Pulmonary artery endothelial cell (primary cell): Measurements from ENCODE around the gene APBA3. TPM values are rescaled to one million over a fixed set of nuclear protein-coding genes. Genes with fewer than 3 reads are reported as not detected.
"Not testable (repeated sequence)": the region's sequence is repeated elsewhere in the genome, so short reads cannot be mapped to it uniquely, and the experiment has no call there.

Experiments used
- DNase-seq: peaks from one replicate; pipeline ENCODE4 v3.0.0-alpha.2; 2011; ENCODE audit warnings: low read depth, low spot score
- total RNA-seq: library from RNA; depleted of rRNA; stranded (reverse); fragments of >200 nt; gene quantifications from 2 replicates; pipeline ENCODE4 v1.2.3, GENCODE V29; 2014

Gene APBA3
- total RNA-seq, 1 donor from 2014 or later: 17.5 TPM

DNA sequence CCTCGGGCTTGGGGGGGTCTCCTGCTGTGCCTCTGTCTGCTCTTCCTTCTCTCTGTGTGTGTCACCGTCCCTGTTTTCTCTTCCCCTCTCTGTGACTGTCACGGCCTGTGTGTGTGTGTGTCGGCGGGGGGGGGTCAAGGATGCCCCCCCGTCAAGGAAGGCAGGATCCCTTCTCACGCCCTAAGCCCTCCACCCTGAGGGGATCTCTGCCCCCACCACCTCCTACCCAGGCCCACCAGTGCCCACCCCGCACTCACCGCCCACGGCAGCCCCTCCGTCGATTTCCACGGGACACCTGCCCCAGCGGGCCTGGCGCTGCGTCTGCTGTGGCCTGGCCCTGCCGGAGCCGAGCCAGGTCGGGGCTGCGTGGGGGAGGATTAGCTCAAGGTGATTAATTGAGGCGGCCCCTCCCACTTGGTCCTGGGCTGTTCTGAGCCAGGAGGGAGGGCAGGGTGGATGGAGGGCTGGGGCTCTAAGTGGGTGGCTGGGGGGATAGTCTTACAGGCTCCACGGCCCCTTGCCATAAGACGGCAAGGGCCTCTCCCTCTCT lies 10.5 kb upstream of the APBA3 start, which contains the start of gene RAX2:
TSS of gene RAX2 (minus strand) at position 323 of the 550 bp plus-strand sequence. CDS start 486 bp downstream, outside the sequence.
- DNase-seq: no peak

DNA sequence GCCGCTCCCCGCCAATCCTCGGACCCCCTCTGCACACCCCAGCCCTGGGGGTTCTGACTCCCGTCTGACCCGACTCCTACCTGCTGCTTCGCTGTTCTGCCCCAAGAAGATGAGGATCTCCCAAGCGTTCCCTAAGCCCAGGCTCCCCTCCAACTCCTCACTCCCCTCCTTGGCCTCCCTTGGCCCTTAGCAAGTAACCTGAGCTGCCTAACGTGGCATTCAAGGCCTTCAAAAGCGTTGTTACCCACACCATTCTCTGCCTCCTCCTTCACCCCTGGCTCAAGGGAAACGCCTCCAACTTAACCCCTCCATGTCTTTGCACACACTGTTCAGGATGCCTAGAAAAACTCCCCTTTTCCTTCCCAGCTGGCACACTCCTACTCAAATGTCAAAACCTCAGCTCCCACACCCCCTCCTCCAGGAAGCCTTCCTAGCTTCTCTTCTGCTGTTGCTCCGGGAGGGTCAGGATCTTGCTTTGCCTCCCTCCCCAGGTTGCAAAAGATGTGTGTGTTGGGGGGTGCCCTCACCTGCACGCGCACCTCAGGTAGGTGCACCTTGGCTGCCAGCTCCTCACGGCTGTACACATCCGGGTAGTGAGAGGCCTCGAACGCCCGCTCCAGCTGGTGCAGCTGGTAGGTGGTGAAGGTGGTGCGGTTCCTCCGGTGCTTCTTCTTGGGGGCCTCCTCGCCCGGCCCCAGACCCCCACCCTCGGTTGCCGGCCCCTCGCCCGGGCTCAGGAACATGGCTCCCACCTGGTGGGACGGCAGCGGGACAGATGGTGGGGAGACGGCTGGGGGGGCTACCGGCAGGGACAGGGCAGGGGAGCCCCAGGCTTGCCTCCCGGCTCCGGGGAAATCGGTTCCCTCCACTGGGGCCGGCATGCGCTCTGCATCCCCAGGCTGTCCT lies 9.8 kb upstream of the APBA3 start:
- DNase-seq: no peak

DNA sequence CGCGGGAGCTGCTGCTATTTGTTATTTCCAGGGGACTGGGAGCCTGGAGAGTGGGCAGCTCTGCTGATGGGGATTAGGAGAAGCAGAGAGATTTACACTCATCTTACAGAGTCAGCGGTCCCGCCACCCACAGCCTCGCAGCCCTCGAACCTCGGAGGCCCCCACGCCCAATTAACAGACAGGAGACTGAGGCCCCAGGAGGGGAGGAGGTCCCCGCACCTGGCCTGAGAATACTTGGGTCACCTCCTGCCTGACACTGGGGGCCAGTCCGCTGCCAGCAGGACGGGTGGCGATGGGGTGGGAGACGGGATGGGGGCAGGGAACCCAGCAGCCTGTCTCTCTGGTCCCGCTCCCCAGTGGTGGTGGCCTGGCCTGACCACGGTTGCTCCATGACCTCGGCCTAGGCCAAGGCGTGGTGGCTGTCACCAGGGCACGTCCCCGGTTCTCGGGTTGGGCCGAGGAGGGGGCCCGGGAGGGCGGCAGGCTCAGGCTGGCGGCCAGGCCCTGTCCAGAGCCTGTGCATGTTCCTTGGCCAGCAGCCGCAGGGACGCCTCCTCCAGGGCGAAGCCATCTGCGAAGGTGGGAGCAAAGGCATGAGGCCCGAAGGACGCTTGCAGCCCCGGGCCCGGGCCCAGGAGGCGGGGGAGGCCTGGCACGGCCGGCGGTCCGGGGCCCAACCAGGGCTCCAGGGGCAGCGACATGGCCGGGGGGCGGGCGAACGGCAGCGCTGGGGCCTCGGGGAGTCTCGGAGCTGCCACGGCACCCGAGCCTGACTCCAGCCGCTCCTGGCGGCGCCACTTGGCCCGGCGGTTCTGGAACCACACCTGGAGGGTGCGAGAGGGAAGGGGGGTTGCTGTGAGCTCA lies 8.9 kb upstream of the APBA3 start:
- no peak for DNase-seq

DNA sequence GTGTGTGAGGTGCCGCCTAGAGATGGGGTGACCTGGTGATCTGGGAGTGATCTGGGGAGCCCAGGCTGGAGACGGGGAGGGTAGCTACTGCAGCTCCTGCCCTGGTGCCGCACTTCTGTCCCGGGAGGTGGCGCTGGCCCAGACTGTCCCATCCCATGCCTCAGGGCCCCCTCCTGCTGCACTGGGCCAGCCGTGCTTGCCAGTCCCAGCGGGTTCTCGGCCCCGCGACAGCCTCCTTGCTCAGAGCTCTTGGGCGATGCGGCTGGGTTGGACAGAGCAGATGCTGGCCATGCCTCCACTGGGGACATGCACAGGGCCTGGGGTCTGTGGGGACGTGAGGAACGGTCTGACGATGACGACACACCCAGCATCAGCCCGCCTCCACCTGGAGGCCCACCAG lies 8.0 kb upstream of the APBA3 start:
- DNase-seq: no peak

DNA sequence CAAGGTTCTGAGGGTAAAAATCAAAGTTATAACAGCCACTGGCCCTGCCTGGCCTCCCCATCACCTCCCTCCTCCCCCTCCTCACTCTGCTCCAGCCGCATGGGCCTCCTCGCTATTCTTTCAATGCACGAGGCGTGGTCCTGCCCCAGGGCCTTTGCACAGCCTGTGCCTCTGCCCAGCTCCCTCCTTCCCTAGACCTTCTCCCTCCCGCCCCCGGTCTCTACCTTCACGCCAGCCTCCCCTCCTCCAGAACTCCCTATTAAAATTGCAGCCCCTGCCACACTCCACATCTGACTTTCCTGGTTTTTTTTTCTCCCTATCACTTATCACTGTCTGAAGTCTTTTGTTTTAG lies 7.2 kb upstream of the APBA3 start:
- DNase-seq: no peak

DNA sequence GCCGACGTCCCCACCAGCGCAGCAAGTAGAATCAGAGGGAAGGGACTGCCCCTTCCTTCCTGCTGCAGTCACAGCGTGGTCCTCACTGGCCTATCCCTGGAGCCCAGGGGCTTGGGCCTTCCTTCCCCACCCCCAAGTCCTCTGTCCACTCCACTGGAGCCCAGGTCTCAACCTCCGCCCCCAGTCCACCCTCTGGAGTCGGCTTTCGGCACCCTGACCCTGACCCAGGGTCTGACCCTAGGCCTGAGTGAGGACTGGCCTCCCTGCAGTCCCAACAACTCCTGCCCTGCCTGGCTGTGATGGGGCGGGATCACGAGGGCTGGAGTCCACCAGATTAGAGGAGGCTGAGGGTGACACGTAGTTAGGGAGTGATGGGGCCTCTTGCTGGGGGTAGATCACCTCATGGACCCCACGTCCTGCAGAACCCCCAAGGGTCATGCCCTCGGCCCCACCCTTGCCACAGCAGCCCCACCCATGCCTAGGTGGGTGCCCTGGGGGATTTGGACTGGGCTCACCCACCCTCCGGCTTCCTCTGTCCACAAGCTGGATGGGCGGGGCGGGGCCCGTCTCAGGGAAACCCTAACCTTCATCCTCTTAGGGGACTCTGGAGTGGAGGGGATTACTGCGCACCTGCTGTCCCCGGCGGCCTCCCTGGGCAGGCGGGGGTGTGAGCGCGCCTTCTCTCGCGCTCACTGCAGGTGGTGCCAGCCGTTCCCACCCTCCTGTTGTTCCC lies 6.7 kb upstream of the APBA3 start:
- no peak for DNase-seq

DNA sequence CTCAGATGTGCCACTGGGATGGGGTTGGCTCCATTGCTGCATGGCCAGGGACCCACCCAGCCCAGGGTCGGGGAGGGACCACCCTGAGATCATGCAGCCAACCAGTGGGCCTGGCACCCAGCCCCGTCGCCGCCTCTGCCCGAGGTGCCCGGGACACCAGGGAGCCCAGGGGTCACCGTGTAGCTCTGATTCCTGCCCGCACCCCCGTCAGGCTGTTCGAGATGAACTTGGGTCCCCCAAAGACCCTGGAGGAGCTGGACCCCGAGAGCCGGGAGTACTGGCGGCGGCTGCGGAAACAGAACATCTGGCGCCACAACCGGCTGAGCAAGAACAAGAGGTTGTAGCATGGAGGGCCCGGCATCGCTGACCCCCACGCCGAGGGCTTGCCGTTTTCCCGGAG lies 5.6 kb upstream of the APBA3 start:
- no peak for DNase-seq

DNA sequence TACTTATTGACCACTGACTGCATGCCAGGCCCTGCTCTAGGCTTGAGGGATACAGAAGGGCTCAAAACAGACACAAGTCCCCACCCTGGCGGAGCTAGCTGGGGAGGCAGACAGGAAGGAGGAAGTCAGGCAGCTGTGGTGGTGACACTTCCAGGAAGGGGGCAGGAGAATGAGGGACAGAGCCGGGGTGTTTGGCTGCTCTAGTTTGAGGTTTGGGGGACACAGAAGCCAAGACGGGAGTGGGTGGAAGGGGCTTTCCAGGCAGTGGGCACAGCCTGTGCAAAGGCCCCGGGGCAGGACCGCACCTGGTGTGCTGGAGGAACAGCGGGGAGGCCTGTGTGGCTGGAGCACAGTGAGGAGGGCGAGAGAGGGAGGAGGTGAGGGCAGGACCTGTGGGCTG lies 5.0 kb upstream of the APBA3 start:
- DNase-seq: no peak

DNA sequence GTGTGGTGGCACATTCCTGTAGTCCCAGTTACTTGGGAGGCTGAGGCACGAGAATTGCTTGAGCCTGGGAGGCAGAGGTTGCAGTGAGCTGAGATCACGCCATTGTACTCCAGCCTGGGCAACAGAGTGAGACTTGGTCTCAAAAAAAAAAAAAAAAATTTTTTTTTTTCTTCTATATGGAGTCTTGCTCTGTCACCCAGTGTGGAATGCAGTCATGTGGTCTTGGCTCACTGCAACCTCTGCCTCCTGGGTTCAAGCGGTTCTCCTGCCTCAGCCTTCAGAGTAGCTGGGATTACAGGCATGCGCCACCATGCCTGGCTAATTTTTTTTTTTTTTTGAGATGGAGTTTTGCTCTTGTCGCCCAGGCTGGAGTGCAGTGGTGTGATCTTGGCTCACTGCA lies 4.3 kb upstream of the APBA3 start:
- not testable (repeated sequence) for DNase-seq

DNA sequence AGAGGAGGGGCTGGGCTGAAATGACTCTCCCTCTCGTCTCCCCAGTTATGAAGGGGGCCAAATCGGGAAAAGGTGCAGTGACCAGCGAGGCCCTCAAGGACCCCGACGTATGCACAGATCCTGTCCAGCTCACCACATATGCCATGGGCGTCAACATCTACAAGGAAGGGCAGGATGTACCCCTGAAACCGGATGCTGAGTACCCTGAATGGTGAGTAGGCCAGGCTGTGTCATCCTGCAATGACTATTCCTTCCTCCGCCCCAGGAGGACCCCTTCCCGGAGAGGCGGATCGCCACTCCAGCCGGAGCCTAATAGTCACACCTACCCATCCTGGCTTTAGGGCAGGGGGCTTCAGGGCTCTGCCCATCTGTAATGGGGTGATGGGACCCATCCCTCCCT lies 3.6 kb upstream of the APBA3 start:
- no peak for DNase-seq

DNA sequence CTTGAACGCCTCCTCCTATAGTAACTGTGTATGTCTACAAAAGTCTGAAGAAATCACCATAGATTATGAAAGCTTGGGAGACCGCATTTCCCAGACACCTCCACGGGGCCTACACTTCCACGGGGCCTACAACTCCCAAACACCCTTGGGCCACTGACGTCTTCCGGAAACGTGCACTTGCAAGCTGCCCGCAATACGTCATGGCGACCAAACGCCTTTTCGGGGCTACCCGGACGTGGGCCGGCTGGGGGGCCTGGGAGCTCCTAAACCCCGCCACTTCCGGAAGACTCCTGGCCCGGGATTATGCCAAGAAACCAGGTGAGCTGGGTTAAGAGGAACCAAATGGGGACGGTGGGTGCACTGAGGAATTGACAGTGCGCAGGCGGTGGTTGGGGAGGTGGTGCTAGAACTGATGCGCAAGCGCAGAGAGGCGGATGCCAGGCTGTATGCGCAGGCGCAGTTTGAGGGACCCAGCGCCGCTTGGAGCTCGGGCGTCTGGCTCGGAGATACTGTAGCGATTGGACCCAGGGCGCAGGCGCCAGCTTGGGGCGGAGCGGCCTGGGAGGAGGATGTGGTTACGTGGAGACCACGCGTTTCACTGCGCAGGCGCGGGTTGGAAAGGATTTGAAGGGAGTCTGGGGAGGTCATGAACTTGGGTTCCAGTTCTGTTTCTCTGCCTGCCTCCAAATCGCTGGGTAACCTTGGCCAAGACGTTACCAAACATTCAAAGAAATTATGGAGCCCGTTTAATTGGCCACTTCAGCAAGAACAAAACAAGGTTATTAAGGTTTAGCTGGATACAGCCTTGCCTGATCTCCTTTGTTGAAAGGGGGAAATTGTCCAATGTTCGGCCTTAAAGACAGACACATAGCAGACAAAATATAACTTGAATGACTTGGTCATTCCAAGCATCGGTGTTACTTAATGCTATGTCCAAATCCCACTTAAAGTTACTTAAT lies 1.3 kb upstream of the APBA3 start, which contains the start of gene MRPL54:
TSS of gene MRPL54 (plus strand) at position 182 of the 959 bp plus-strand sequence. CDS start at position 201, 19 bp downstream.
- DNase-seq: peak; percentile 92

DNA sequence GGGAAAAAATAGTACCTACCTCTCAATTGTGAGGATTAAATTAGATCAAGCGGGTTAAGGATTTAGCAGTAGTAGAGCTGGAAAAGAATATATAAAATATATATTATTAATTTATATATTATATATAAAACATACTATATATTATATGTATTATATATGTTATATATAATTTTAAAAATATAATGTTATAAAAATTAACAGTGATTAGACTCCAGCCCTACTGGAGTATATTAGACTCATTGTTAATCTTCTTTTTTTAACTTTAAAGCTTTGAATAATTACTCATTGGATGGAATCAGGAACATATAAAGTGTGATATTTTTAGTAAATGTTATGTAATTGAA lies 610 bp upstream of the APBA3 start:
- no peak for DNase-seq

DNA sequence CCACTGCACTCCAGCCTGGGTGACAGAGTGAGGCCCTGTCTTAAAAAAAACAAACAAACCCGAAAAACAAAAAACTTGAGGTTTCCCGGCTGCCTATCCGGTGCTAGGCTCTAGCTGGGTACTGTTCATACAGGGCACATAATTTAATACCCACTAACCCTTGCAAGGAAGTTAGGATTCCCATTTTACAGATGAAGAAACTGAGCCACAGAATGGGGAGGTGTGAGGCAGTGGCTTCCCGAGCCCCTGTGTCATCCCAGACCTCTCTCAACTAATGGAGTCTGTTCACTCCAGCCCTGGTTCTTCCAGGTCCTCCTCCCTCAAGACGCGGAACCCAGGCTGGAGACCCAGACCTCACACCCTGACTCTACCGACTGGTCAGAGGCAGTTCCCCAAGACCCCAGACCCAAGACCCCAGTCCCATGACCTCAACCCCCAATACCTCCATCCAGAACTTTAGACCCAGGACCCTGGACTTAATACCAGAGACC lies 576 bp downstream of the APBA3 start:
- DNase-seq: no peak

DNA sequence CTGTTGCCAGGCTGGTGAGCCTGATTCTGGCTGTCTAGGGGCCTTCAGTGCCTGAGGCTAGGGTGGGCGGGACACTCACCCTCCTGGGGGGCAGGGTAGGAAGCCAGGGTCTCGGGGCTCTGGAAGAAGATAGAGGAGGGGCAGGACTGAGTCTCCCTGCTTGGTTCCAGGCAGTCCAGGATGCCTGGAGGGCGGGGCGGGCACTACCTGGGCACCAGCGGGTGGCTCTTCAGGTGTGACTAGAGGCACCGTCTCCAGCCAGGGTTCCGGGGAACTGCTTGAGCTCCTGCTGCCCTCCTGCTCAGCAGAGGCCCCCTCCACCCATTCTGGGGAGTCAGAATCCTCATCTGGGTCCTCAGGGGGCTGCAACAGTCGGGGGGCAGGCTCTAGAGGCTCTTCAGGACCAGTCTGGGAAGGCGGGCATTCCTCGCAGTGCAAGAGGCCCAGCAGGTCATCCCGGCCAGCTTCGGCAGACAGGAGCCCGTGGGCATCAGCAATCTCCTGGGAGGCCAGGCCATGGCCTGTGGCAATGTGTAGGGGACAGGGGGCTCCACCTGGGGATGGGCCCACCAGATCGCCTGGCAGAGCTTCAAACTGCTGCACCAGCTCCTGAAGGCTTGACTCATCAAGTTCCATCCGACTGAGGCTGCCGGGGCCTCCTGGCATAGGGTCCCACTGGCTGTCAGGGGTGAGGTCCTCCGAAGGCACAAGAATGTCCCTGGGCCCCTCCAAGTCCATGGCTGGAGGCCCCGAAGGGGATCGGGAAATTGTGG lies 1.8 kb downstream of the APBA3 start:
- DNase-seq: no peak

DNA sequence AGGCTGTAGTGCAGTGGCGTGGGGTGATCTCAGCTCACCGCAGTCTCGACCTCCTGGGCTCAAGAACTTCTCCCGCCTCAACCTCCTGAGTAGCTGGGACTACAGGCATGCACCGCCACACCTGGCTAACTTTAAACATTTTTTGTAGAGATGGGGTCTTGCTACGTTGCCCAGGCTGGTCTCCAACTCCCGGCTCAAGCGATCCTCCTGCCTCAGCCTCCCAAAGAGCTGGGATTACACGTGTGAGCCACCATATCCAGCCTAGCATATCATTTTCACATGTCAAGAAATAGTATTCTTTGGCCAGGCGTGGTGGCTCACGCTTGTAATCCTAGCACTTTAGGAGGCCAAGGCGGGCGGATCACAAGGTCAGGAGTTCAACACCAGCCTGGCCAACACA lies 3.2 kb downstream of the APBA3 start:
- not testable (repeated sequence) for DNase-seq

DNA sequence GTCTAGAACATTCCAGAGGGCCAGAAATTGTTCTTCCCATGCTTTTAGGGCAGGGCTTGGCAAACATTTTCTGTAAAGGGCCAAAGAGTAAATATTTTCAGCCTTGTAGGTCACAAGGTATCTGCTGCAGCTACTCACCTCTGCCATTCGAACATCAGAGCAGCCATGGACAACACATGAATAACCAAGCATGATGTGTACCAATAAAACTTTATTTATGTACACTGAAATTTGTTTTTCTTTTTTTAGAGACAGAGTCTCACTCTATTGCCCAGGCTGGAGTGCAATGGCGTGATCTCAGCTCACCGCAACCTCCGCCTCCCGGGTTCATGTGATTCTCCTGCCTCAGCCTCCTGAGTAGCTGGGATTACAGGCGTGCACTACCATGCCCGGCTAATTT lies 3.8 kb downstream of the APBA3 start:
- not testable (repeated sequence) for DNase-seq

DNA sequence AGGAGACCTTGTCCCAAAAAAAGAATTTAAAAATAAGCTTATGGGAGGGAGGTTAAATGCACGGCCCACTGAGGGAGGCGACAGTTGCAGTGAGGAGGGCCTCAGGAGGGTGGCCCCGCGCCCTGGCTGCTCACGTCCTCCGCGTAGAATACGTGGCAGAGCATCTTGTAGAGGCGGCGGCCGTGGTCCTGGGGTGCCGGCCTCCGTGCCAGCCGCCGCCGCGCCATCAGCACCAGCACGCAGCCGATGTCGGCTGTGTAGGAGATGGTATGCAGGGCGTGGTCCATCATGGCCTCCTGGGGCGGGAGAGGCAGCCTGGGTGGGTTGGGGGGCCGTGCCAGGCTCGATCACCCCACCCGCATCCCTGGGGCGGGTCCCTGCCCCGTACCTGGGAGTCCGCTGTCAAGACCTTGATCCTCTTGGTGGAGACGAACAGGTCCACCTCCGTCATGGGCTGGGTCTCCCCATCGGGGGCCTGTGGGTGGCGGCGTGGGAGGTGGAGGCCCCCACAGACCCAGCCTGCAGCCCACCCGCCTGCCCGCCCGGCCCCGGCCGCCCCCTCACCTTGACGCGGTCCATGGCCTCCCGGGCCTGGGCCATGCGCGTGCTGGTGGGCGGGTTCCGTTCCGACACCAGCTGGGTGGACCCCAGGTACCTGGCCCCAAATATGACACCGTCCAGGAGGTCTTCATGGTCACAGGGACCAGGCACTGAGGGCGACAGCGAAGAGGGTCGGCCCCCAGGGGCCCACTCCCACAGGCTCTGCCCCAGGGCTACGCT lies 7.7 kb downstream of the APBA3 start:
- DNase-seq: no peak

DNA sequence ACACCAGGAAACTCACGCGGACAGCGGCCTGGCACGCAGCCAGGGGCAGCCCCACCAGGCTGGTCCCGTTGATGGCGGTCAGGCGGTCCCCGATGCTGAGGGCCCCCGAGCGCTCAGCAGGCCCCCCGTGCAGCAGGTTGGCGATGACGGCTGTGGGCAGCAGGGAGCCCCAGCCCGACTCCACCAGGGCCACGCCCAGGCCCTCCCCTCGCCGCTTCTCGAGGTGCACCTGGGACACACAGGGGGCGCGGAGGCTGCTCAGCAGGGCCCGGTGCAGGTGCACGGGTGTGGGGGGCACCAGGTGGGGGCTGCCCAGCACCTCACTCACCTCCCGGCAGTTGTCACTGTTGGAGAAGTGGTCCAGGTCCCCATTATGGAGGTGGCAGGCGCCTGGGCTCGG lies 9.0 kb downstream of the APBA3 start:
- DNase-seq: no peak

DNA sequence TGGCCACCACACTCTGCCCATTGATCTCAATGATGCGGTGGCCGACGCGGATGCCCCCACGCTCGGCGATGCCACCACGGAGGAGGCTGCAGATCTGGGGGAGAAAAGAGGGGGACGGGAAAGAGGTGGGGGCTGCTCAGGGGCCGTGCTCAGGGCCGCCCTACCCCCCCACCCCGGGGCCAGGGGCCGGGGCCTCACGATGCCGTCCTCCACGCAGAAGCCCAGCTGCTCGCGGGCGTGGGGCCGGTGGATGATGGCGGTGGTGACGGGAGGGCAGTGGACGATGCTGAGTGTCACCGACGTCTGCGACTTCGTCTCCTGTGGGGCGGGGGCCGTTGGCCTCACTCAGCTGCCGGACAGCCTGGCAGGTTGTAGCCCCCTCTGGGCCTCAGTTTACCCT lies 10.3 kb downstream of the APBA3 start:
- DNase-seq: no peak
